ENCODE data around the gene L2HGDH. TPM values are rescaled to one million over a fixed set of nuclear protein-coding genes. Genes with fewer than 3 reads are reported as not detected.
"Not testable (repeated sequence)": the region's sequence is repeated elsewhere in the genome, so short reads cannot be mapped to it uniquely, and the experiment has no call there.

L2HGDH gene
- total and polyA plus RNA-seq, 2 donors = 4.3 to 6.7 TPM

DNA sequence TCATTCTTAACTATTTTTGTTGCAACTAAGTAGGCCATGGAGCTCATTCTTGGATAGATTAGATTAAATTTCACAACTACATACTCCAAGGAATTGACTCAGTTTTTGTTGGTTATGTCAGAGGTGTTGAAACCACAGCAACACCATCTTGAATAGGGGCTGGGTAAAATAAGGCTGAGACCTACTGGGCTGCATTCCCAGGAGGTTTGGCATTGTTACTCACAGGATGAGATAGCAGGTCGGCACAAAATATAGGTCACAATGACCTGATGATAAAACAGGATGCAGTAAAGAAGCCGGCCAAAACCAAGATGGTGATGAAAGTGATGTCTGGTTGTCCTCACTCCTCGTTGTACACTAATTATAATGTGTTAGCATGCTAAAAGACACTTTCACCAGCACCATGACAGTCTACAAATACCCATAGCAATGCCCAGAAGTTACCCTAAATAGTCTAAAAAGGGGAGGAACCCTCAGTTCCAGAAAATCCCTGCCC lies 21.0 kb upstream of the L2HGDH start:
- no peaks in the 10 kb centered on the region for H3K4me1 ChIP-seq (ENCODE audit: insufficient read depth)
- no peak overlapping the region for H3K4me3 ChIP-seq (ENCODE audit: low read depth, low read length)
- H3K36me3 ChIP-seq (ENCODE audit: insufficient read depth) = peaks cover 3% of the 10 kb centered on the region
- no peak for DNase-seq (ENCODE audit: extremely low spot score)
- no peak overlapping the region for H3K27ac ChIP-seq (ENCODE audit: low read depth)
- WGBS = 46% methylated on average over 3 of the region's 3 CpGs

DNA sequence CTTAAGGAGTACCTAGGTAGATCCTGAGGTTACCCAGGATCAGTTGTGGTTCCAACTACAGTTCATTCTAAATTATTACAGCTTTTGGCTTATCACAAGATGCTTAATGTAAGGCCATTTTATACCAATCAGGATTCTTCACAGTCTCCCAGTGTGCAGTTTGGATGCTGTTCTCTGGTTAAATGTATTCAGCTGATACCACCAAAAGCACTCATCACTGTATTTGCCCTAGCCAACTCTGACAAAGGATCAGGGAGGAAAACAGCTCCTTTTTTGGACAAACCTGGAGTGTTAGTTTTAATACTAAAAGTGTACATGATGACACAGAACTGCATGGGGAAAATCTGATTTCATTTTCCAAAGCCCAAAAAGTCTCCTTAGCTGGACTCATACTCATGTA lies 19.6 kb upstream of the L2HGDH start:
- DNase-seq (ENCODE audit: extremely low spot score) = no peak
- H3K36me3 ChIP-seq (ENCODE audit: insufficient read depth) = peaks cover 3% of the 10 kb centered on the region
- no peak overlapping the region for H3K4me3 ChIP-seq (ENCODE audit: low read depth, low read length)
- no peak overlapping the region for H3K27ac ChIP-seq (ENCODE audit: low read depth)
- H3K4me1 ChIP-seq (ENCODE audit: insufficient read depth) = no peaks in the 10 kb centered on the region

DNA sequence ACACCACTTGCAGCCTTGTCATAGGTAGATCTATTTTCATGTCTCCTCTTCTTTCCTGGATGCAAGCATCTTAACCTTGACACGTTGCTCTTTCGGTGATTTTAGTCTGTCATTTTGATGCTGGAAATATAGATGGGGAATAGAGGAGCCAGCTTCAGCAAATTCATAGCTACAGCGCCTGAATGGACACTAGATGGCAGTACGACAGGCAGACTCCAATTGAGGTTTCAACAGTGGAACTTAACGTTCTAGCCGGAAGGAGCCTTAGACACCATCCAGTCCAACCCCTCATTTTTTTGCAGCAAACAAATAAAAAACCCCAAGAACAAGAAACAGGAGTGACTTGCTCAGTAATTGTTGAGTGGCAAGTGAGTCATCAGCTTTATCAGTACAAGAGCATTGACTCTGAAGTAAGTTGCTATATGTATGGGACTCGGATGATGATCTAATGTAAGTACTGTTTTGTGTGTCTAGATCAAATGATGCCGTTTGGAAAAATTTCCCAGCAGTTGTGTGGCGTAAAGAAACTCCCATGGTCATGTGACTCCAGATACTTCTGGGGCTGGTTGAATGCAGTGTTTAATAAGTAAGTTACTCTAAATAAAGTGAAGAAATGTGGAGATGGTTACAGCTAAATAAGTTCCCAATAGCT lies 9.1 kb upstream of the L2HGDH start:
- Histone ChIP-seq H3K36me3 (ENCODE audit: insufficient read depth) (no peaks in the 10 kb centered on the region), H3K4me3 (ENCODE audit: low read depth, low read length) (no peak overlapping the region), H3K27ac (ENCODE audit: low read depth) (no peak overlapping the region), H3K4me1 (ENCODE audit: insufficient read depth) (no peaks in the 10 kb centered on the region)
- peak; percentile 86 for DNase-seq (ENCODE audit: extremely low spot score)
- 4% methylated on average over 9 of the region's 9 CpGs for WGBS

DNA sequence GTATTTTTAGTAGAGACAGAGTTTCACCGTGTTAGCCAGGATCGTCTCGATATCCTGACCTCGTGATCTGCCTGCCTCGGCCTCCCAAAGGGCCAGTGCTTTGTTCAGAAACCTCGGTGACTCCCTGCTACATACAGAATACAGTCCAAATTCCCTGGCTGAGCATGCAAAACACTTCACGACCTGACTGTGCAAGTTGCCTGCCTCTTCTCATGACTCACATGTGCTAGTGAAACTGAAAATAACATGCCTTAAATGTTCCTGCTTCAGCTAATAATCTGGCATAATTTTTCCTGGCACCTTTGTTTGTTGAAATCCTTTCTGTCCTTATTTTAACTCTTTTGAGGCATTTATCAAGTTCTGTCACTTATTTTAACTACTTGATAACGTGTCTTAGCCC lies 8.3 kb upstream of the L2HGDH start:
- Histone ChIP-seq H3K27ac (ENCODE audit: low read depth) (no peak overlapping the region), H3K4me1 (ENCODE audit: insufficient read depth) (no peaks in the 10 kb centered on the region), H3K4me3 (ENCODE audit: low read depth, low read length) (no peak overlapping the region), H3K36me3 (ENCODE audit: insufficient read depth) (no peaks in the 10 kb centered on the region)
- 72% methylated on average over 8 of the region's 8 CpGs for WGBS
- DNase-seq (ENCODE audit: extremely low spot score) = no peak

DNA sequence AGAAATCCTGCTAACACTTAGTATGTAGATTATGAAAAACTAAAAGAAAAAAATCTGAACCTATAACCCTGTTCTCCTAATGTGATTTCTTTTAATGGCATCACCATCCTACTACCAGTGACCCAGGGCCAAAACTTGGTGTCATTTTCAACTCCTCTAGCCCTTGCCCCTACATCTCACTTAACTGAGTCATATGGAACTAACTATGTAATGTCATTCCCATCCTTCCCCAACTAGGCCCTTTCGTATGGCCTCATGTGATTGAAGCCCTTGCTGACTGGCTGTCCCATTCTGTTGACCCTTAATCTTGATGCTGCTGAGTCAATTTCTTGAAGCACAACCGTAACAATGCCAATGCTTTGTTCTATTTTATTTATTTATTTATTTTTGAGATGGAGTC lies 7.7 kb upstream of the L2HGDH start:
- Histone ChIP-seq H3K4me3 (ENCODE audit: low read depth, low read length) (no peak overlapping the region), H3K4me1 (ENCODE audit: insufficient read depth) (no peaks in the 10 kb centered on the region), H3K27ac (ENCODE audit: low read depth) (no peak overlapping the region), H3K36me3 (ENCODE audit: insufficient read depth) (no peaks in the 10 kb centered on the region)
- WGBS = 91% methylated on average over 2 of the region's 2 CpGs
- no peak for DNase-seq (ENCODE audit: extremely low spot score)

DNA sequence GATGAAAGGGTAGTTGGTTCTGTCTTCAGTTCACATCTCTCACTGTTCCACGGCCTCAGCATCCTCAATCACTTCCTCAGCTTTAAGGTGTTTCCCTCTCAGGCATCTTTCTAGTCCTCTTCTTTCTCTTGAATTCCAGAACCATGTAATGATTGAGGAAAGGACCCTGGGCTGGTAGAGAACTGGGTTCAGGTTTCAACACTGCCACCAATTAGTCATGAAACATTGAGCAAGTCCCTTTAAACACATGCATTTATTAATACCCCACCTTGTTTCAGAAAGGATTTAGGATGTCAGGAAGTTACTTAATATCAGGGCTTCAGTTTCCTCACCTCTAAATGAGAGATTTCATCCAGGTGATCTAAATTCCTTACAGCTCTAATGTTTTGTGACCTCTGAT lies 7.3 kb upstream of the L2HGDH start:
- no peaks in the 10 kb centered on the region for H3K4me1 ChIP-seq (ENCODE audit: insufficient read depth)
- WGBS = 84% methylated on average over 1 of the region's 1 CpG
- DNase-seq (ENCODE audit: extremely low spot score) = no peak
- H3K27ac ChIP-seq (ENCODE audit: low read depth) = no peak overlapping the region
- no peaks in the 10 kb centered on the region for H3K36me3 ChIP-seq (ENCODE audit: insufficient read depth)
- no peak overlapping the region for H3K4me3 ChIP-seq (ENCODE audit: low read depth, low read length)

DNA sequence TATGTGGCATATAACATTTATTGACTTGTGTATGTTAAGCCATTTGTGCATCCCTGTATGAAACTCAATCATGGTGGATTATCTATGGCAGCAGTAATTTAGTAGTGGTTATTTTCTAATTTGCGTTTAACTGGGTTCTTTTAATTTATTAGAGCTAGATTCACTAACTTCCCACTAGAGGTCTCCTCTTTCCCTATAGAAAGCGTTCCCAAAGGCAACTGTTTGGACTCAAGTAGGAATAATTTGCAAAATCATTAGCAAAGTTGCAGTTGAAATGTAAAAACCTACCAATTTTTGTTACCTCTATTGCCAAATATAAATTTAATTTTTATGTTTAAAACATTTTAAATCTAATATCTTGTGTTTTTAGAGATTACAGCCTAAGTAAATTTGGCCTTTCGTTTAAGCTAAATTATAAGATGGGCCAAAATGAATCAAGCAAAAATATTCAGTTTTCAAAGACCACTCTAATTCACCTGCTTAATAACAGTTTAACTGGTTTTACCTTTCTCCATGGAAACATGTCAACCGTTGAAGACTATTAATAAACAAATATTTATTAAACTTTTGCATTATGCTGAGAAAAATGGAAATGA lies 6.1 kb upstream of the L2HGDH start:
- H3K4me3 ChIP-seq (ENCODE audit: low read depth, low read length) = no peak overlapping the region
- H3K27ac ChIP-seq (ENCODE audit: low read depth) = no peak overlapping the region
- no peaks in the 10 kb centered on the region for H3K4me1 ChIP-seq (ENCODE audit: insufficient read depth)
- WGBS = 47% methylated on average over 4 of the region's 4 CpGs
- DNase-seq (ENCODE audit: extremely low spot score) = no peak
- H3K36me3 ChIP-seq (ENCODE audit: insufficient read depth) = no peaks in the 10 kb centered on the region

DNA sequence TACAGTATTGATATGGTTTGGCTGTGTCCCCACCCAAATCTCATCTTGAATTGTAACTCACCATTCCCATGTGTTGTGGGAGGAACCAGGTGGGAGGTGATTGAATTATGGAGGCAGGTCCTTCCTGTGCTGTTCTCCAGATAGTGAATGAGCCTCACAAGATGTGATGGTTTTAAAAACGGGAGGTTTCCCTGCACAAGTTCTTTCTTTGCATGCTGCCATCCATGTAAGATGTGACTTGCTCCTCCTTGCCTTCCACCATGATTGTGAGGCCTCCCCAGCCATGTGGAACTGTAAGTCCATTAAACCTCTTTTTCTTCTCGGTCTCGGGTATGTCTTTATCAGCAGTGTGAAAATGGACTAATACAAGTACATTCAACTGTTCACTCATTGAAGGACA lies 2.1 kb upstream of the L2HGDH start:
- not testable (repeated sequence) for H3K4me1 ChIP-seq (ENCODE audit: insufficient read depth); H3K4me3 ChIP-seq (ENCODE audit: low read depth, low read length)

DNA sequence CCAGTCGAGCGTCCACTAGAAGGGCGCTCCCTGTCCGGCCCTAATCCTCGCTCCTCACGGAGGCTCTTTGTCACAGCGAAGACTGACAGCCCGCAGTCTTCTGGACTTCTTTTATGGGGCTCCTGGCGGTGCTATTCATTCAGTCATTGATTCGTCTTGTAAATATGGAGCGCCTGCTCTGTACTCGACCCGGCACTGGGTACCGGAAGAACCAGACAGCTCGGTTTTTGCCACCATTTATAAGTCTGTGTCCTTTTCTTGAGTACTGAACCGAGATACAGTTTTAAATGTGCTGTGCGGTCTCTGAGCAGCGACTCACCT lies 665 bp upstream of the L2HGDH start:
- Histone ChIP-seq H3K4me1 (ENCODE audit: insufficient read depth) (no peaks in the 10 kb centered on the region), H3K4me3 (ENCODE audit: low read depth, low read length) (peak overlapping the region; percentile 71), H3K27ac (ENCODE audit: low read depth) (no peak overlapping the region), H3K36me3 (ENCODE audit: insufficient read depth) (no peaks in the 10 kb centered on the region)
- 2% methylated on average over 18 of the region's 18 CpGs for WGBS
- peak; percentile 20 for DNase-seq (ENCODE audit: extremely low spot score)

More for the DNA sequence above, 2.1 kb upstream of the L2HGDH start:
- DNase-seq (ENCODE audit: extremely low spot score); H3K27ac ChIP-seq (ENCODE audit: low read depth); H3K36me3 ChIP-seq (ENCODE audit: insufficient read depth): not testable (repeated sequence)
- WGBS = 93% methylated on average over 3 of the region's 3 CpGs

DNA sequence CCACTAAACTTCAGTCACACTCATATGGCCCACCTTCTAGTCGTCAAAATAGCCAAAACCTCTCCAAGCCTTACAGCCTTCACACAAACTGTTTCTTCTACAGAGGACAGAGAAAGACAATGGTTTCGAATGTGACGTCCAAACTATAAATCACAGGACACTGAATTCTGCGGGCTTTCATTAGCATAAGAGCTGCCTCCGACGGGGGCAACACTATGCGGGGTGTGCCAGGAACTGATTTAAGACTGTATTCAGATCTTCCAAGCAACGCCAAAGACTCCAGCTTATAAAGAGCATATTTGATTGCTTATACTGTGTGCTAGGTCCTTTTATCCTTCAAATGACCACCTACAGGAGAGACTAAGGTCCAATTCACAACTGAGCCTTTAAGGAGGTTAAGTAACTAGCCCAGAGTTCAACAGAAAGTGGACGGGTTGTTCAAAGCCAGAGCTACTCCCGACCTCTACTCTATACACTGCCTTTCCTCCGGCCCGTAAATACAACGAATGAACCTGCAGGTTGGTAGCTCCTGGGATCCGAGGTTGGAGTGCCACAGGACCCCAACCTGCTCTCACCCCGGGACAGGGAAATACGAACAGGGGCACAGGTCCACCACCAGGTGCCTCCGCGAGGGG lies 575 bp downstream of the L2HGDH start:
- peak overlapping the region; percentile 49 for H3K27ac ChIP-seq (ENCODE audit: low read depth)
- peak overlapping the region; percentile 71 for H3K4me3 ChIP-seq (ENCODE audit: low read depth, low read length)
- DNase-seq (ENCODE audit: extremely low spot score) = no peak
- H3K4me1 ChIP-seq (ENCODE audit: insufficient read depth) = no peaks in the 10 kb centered on the region
- 3% methylated on average over 18 of the region's 18 CpGs for WGBS
- no peaks in the 10 kb centered on the region for H3K36me3 ChIP-seq (ENCODE audit: insufficient read depth)

DNA sequence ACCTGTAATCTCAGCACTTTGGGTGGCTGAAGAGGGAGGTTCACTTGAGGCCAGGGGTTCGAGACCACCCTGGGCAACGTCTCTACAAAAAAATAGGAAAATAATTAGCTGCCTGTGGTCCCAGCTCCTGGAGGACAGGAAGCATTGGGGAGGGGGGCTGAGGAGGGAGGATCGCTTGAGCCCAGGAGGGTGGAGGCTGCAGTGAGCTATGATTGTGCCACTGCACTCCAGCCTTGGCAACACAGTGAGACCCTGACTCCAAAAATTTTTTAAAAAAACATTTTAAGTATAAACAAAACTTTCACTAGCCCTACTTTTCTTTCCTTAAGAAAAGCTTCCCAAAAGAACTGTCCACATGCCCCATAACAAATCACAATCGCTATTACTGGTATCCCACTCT lies 1.6 kb downstream of the L2HGDH start:
- no peak for DNase-seq (ENCODE audit: extremely low spot score)
- WGBS = 92% methylated on average over 4 of the region's 4 CpGs
- H3K4me1 ChIP-seq (ENCODE audit: insufficient read depth) = no peaks in the 10 kb centered on the region
- H3K4me3 ChIP-seq (ENCODE audit: low read depth, low read length) = no peak overlapping the region
- H3K27ac ChIP-seq (ENCODE audit: low read depth) = no peak overlapping the region
- H3K36me3 ChIP-seq (ENCODE audit: insufficient read depth) = no peaks in the 10 kb centered on the region

DNA sequence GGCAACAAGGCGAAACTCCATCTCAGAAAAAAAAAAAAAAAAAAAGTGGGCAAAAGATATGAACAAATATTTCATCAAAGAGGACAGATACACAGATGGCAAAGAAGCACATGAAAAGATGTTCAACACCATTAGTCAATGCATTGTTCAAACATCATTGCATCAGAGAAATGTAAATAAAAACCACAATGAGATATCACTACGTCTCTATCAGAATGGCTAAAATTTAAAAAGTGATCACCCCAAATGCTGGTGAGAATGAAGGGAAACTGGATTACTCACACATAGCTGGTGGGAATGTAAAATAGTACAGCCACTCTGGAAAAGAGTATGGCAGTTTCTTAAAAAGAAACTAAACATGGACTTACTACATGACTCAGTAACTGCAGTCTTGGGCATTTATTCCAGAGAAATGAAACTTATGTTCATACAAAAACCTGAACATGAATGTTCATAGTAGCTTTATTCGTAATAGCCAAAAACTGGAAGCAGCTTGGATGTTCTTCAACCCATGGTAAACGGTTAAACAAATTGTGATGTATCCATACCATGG lies 3.6 kb downstream of the L2HGDH start:
- WGBS = 89% methylated on average over 4 of the region's 4 CpGs
- no peak overlapping the region for H3K4me3 ChIP-seq (ENCODE audit: low read depth, low read length)
- DNase-seq (ENCODE audit: extremely low spot score) = no peak

DNA sequence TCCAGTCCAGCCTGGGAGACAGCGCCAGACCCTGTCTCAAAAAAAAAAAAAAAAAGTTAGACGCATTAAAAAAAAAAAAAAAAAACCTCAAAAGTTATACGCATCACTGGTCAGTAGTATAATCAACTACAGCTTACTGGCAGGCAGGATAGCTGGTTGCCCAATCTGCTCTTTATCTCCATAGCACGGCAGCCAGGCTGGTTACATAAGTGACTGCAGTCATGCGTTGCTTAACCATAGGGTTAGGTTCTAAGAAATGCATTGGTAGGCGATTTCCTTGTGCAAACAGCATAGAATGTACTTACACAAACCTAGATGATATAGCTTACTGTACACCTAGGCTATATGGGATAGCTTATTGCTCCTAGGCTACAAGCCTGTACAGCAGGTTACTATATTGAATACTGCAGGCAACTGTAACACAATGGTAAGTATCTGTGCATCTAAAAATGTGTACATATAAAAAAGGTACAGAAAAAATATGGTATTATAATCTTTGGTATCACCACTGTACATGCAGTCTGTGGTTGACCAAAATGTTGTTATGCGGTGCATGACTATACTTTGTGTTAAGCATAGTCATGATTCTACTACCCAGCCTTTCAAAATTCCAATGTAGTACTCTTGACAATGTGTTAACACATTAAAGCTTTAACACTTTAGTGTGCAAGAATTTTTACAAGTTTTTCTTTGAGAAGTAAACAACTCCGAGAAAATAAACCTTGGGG lies 8.1 kb downstream of the L2HGDH start:
- Histone ChIP-seq H3K27ac (ENCODE audit: low read depth) (no peak overlapping the region), H3K36me3 (ENCODE audit: insufficient read depth) (no peaks in the 10 kb centered on the region)
- WGBS = 94% methylated on average over 8 of the region's 8 CpGs

More for the DNA sequence above, 3.6 kb downstream of the L2HGDH start:
- no peak overlapping the region for H3K27ac ChIP-seq (ENCODE audit: low read depth)
- H3K4me1 ChIP-seq (ENCODE audit: insufficient read depth) = no peaks in the 10 kb centered on the region
- H3K36me3 ChIP-seq (ENCODE audit: insufficient read depth) = no peaks in the 10 kb centered on the region

DNA sequence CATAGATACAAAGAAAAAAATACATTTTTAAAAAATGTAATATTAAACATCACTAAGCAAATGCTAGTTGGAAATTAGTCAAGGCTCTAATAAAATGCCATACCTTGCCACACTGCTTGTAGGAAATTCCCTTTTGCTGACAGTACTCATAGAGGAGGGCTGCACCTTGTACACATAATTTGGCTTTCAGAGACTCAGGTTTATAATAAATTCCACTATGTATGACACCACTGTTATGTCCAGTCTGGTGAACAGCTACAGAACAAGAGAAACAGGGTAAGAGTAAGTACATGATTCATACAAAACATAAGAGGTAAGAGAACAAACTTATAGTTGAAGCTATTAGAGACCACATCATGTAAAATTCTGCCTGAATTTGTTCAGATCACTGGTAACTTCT lies 10.1 kb downstream of the L2HGDH start:
- no peak for DNase-seq (ENCODE audit: extremely low spot score)

More for the DNA sequence above, 8.1 kb downstream of the L2HGDH start:
- no peak for DNase-seq (ENCODE audit: extremely low spot score)
- Histone ChIP-seq H3K4me3 (ENCODE audit: low read depth, low read length) (no peak overlapping the region), H3K4me1 (ENCODE audit: insufficient read depth) (no peaks in the 10 kb centered on the region)

More for the DNA sequence above, 10.1 kb downstream of the L2HGDH start:
- Histone ChIP-seq H3K27ac (ENCODE audit: low read depth) (no peak overlapping the region), H3K4me3 (ENCODE audit: low read depth, low read length) (no peak overlapping the region), H3K36me3 (ENCODE audit: insufficient read depth) (no peaks in the 10 kb centered on the region), H3K4me1 (ENCODE audit: insufficient read depth) (no peaks in the 10 kb centered on the region)

Measured in urinary bladder (tissue), 4 donors.